HG03571 (cell line): ENCODE data around the gene TCOF1.

Experiments used
- ATAC-seq: cut with Tn5 transposase; IDR thresholded peaks from one replicate; pipeline ENCODE4 v1.9.1; 2021; ENCODE audit not compliant: unreplicated experiment

Gene TCOF1

GRCh38 chr5:150391064-150391834 is 33.8 kb downstream of the TCOF1 start:
- no peak for ATAC-seq

GRCh38 chr5:150391986-150392385 is 34.5 kb downstream of the TCOF1 start:
- ATAC-seq = no peak

GRCh38 chr5:150392680-150393079 is 35.2 kb downstream of the TCOF1 start:
- ATAC-seq = no peak

GRCh38 chr5:150393096-150393645 is 35.7 kb downstream of the TCOF1 start:
- no peak for ATAC-seq

GRCh38 chr5:150394131-150394530 is 36.6 kb downstream of the TCOF1 start:
- ATAC-seq = no peak

GRCh38 chr5:150394912-150395687 is 37.6 kb downstream of the TCOF1 start:
- ATAC-seq = no peak

GRCh38 chr5:150395688-150395975 is 38.1 kb downstream of the TCOF1 start:
- ATAC-seq = no peak

- no peak for ATAC-seq
Measured at GRCh38 chr5:150396267-150396666, 38.8 kb downstream of the TCOF1 start.

GRCh38 chr5:150397146-150397781 is 39.8 kb downstream of the TCOF1 start:
- no peak for ATAC-seq

GRCh38 chr5:150397782-150398721 is 40.6 kb downstream of the TCOF1 start:
- ATAC-seq = no peak

- peak; percentile 57 for ATAC-seq
Measured at GRCh38 chr5:150398722-150399523, 41.4 kb downstream of the TCOF1 start.

- peak; percentile 8 for ATAC-seq
Measured at GRCh38 chr5:150399524-150400211, 42.2 kb downstream of the TCOF1 start.

- ATAC-seq = no peak
Measured at GRCh38 chr5:150400316-150401075, 43.0 kb downstream of the TCOF1 start.

GRCh38 chr5:150401076-150401375 is 43.5 kb downstream of the TCOF1 start:
- ATAC-seq = no peak

- ATAC-seq = no peak
Measured at GRCh38 chr5:150401376-150402228, 44.1 kb downstream of the TCOF1 start.

GRCh38 chr5:150402229-150402773 is 44.8 kb downstream of the TCOF1 start:
- no peak for ATAC-seq

GRCh38 chr5:150402901-150403342 is 45.4 kb downstream of the TCOF1 start:
- ATAC-seq = no peak
